K562 (cell line): ENCODE results near the gene ATM.

ENCODE experiments used
- ARID3B ChIP-seq: fragments of 250-450 bp; sonication (Bioruptor Pico); IDR thresholded peaks from 2 replicates; pipeline ENCODE4 v1.4.0; 2020; ENCODE audit warnings: borderline replicate concordance
- BDP1 ChIP-seq: IDR thresholded peaks from 3 replicates; pipeline ENCODE4 v1.6.1; 2011; ENCODE audit not compliant: insufficient read length, insufficient read depth
- CTCF ChIP-seq, 3 experiments: IDR thresholded peaks in 2 of 3; conservative IDR thresholded peaks in 1 of 3; 2 replicates each; pipeline ENCODE4 v1.5.1; 2011 to 2012; ENCODE audit warnings: low read length in 3 of 3, mild to moderate bottlenecking in 3 of 3, control low read depth in 2 of 3, improper control_type of control experiment in 1 of 3, inconsistent platforms in 1 of 3, low read depth in 1 of 3, mixed read lengths in 1 of 3, moderate library complexity in 1 of 3; ENCODE audit not compliant: insufficient read depth in 2 of 3
- FOXP4 ChIP-seq: sonication (generic); formaldehyde crosslinking; IDR thresholded peaks from 2 replicates; pipeline ENCODE4 v1.8.0; 2022; ENCODE audit warnings: mild to moderate bottlenecking, missing genetic modification reagents, borderline replicate concordance
- JUNB ChIP-seq: fragments of 450-650 bp; formaldehyde crosslinking; conservative IDR thresholded peaks from 2 replicates; pipeline ENCODE4 v1.4.0; 2020; ENCODE audit warnings: mild to moderate bottlenecking
- KDM1A ChIP-seq, 2 experiments: fragments of 450-650 bp; IDR thresholded peaks; 2 replicates each; pipeline ENCODE4 v1.6.1; 2016; ENCODE audit warnings: mild to moderate bottlenecking in 2 of 2
- MXI1 ChIP-seq: IDR thresholded peaks from 2 replicates; pipeline ENCODE4 v1.6.1; 2011; ENCODE audit warnings: low read depth, mild to moderate bottlenecking, improper control_type of control experiment, low read length
- NCOA1 ChIP-seq: fragments of 450-650 bp; IDR thresholded peaks from 2 replicates; pipeline ENCODE4 v1.6.1; 2016; ENCODE audit warnings: low read depth
- POLR2A ChIP-seq: fragments of 450-650 bp; conservative IDR thresholded peaks from 2 replicates; pipeline ENCODE4 v1.6.1; 2016
- YY1 ChIP-seq, 3 experiments: IDR thresholded peaks; 2 replicates each; pipeline ENCODE4 v1.6.1; 2011; ENCODE audit warnings: low read length in 2 of 3, mild to moderate bottlenecking in 2 of 3, moderate library complexity in 2 of 3, borderline replicate concordance in 1 of 3, control low read depth in 1 of 3, low read depth in 1 of 3; ENCODE audit not compliant: insufficient read depth in 3 of 3, insufficient replicate concordance in 2 of 3, control insufficient read depth in 1 of 3, insufficient read length in 1 of 3; ENCODE audit errors: extremely low read depth in 1 of 3
- ZC3H4 ChIP-seq: sonication (generic); formaldehyde crosslinking; IDR thresholded peaks from 2 replicates; pipeline ENCODE4 v1.9.0; 2021; ENCODE audit warnings: missing genetic modification reagents, borderline replicate concordance
- ZKSCAN1 ChIP-seq: fragments of 150-350 bp; IDR thresholded peaks from 2 replicates; pipeline ENCODE4 v1.6.1; 2016; ENCODE audit warnings: low read depth, low read length
- ZNF561 ChIP-seq: fragments of 450-650 bp; formaldehyde crosslinking; conservative IDR thresholded peaks from 2 replicates; pipeline ENCODE4 v1.4.0; 2020; ENCODE audit warnings: mild to moderate bottlenecking, moderate library complexity
- ZZZ3 ChIP-seq: fragments of 450-650 bp; IDR thresholded peaks from 2 replicates; pipeline ENCODE4 v1.6.1; 2016; ENCODE audit warnings: antibody characterized with exemption, mild to moderate bottlenecking, moderate library complexity

GRCh38 chr11:108204929-108205499 is 17.9 kb upstream of the ATM start:
- TF ChIP-seq KDM1A (IDR thresholded peaks at IDR 0.05) (no peak), FOXP4 (CRISPR knock-in tag) (no peak), JUNB (CRISPR knock-in tag) (no peak), ZKSCAN1 (no peak), ZC3H4 (CRISPR knock-in tag) (no peak), MXI1 (no peak), POLR2A (no peak), ZZZ3 (no peak), CTCF (IDR thresholded peaks at IDR 0.05 in 2 of 3, conservative IDR thresholded peaks at IDR 0.05 in 1 of 3; ENCODE audit: insufficient read depth in 2 of 3, low read depth in 1 of 3, low read length in 3 of 3) (no peak), NCOA1 (no peak), ZNF561 (CRISPR knock-in tag) (no peak), YY1 (IDR thresholded peaks at IDR 0.05; ENCODE audit: borderline replicate concordance in 1 of 3, control insufficient read depth in 1 of 3, extremely low read depth in 1 of 3, insufficient read depth in 3 of 3, insufficient read length in 1 of 3, insufficient replicate concordance in 2 of 3, low read depth in 1 of 3, low read length in 2 of 3) (no peak), BDP1 (no peak), ARID3B (no peak)
